Psoas muscle (tissue), 8 donors: Measurements from ENCODE around the gene CHRM4. TPM values are rescaled to one million over a fixed set of nuclear protein-coding genes. Genes with fewer than 3 reads are reported as not detected.

Source experiments
- ATAC-seq, 4 donors: fragments of 200-7000 bp; cut with Tn5 transposase; one replicate each; pipeline ENCODE4 v1.9.1; 2020; ENCODE audit warnings: moderate library complexity in 3 of 4, mild to moderate bottlenecking in 2 of 4
- DNase-seq, 2 donors: peaks; one replicate each; pipeline ENCODE4 v3.0.0-alpha.2; 2020
- H3K27ac ChIP-seq: fragments of 200-600 bp; one replicate; pipeline ENCODE4 v1.8.0; 2022
- H3K27me3 ChIP-seq, 3 donors: fragments of 200-600 bp in 1 of 3; one replicate each; pipeline versions ENCODE4 v1.6.1 to v1.8.0; 2013 to 2022; ENCODE audit warnings: low read length in 2 of 3, mild to moderate bottlenecking in 2 of 3, moderate library complexity in 1 of 3; ENCODE audit not compliant: insufficient read depth in 3 of 3
- H3K36me3 ChIP-seq, 2 donors: fragments of 200-600 bp in 1 of 2; one replicate each; pipeline versions ENCODE4 v1.6.1 to v1.8.0; 2013 to 2022; ENCODE audit warnings: low read depth in 1 of 2, mild to moderate bottlenecking in 1 of 2, moderate library complexity in 1 of 2; ENCODE audit not compliant: insufficient read depth in 1 of 2
- H3K4me1 ChIP-seq: fragments of 200-600 bp; one replicate; pipeline ENCODE4 v1.8.0; 2022
- H3K4me3 ChIP-seq: fragments of 200-600 bp; one replicate; pipeline ENCODE4 v1.8.0; 2022; ENCODE audit warnings: mild to moderate bottlenecking
- H3K9me3 ChIP-seq: fragments of 200-600 bp; one replicate; pipeline ENCODE4 v1.8.0; 2022
- WGBS, 3 donors: extraction: QIAGEN DNeasy Blood & Tissue Kit; methylation state at CpG; one replicate each; pipeline versions ENCODE4 v1.1.6 to v1.1.7; 2013; 5-methylcytosine and 5-hydroxymethylcytosine counted together
- intact Hi-C, 2 donors: fragments of 100-400 bp; cut with DNase I; formaldehyde crosslinking; loops; one replicate each; pipeline versions ENCODE4 v1.11.0 to v1.14.2; 2022
- polyA plus RNA-seq, 3 donors: library from polyadenylated mRNA; stranded (reverse); fragments of 200-250 nt; gene quantifications; one replicate each; pipeline ENCODE4 v1.2.3, GENCODE V29; 2013
- total RNA-seq, 4 donors: library from RNA; stranded (reverse); fragmentation: NEBNext Ultra II Directional in 2 of 4; extraction: Animal tissue kit (Norgen Biotek cat#: 25700) in 2 of 4; gene quantifications; one replicate each; pipeline versions ENCODE4 v1.2.1 to v1.2.4, GENCODE V29; 2021 to 2023
- TF ChIP-seq, protein P1 (sequence below): fragments of 200-600 bp; IDR thresholded peaks from one replicate; pipeline ENCODE4 v1.8.0; 2022; ENCODE audit warnings: antibody characterized with exemption
- donor health status: healthy with polysubstance abuse.
- donor health status: DM: no; HTN: no; CAD: no; lungs with moderate emphysema.
- donor health status: Bipolar disorder and iron deficiency.
- donor health status: healthy.
- donor health status: DM: yes; HTN: yes; CAD: no.
- donor health status: DM: no; HTN: no; CAD: no.
- donor health status: DM: no; HTN: no; CAD: no.
- donor health status: DM: yes; HTN: yes; CAD: no.

Gene CHRM4
- total and polyA plus RNA-seq, 7 donors: not detected

DNA sequence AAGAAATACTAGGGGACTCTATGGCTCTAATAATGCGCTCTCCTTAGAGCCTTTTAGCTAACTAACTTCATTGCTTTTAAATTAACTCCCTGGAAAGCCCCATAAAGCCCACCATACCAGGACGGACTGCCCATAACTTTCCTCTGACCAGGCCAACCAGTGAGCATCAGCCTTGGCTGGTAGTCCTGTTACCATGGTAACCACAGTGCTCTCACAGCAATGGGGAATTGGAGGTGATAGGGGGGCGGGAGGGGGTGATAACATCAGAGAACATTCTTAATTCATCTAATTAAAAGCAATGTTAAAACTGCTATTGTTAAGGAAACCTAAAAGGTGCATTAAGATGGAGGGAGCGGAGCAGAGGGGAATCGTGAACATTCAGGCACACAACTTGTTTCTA lies 27.2 kb upstream of the CHRM4 start:
- H3K9me3 ChIP-seq: no peaks in the 10 kb centered on the region
- DNase-seq: no peak
- TF ChIP-seq, protein P1, sequence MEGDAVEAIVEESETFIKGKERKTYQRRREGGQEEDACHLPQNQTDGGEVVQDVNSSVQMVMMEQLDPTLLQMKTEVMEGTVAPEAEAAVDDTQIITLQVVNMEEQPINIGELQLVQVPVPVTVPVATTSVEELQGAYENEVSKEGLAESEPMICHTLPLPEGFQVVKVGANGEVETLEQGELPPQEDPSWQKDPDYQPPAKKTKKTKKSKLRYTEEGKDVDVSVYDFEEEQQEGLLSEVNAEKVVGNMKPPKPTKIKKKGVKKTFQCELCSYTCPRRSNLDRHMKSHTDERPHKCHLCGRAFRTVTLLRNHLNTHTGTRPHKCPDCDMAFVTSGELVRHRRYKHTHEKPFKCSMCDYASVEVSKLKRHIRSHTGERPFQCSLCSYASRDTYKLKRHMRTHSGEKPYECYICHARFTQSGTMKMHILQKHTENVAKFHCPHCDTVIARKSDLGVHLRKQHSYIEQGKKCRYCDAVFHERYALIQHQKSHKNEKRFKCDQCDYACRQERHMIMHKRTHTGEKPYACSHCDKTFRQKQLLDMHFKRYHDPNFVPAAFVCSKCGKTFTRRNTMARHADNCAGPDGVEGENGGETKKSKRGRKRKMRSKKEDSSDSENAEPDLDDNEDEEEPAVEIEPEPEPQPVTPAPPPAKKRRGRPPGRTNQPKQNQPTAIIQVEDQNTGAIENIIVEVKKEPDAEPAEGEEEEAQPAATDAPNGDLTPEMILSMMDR: no peak
- no peak overlapping the region for H3K4me3 ChIP-seq
- intact Hi-C loops: no loop called here
- H3K27me3 ChIP-seq: no peaks in the 10 kb centered on the region
- ATAC-seq: no peak
- H3K36me3 ChIP-seq: peaks cover 0 to 63% of the 10 kb centered on the region in 2 donors
- no peak overlapping the region for H3K27ac ChIP-seq
- H3K4me1 ChIP-seq: no peaks in the 10 kb centered on the region
- WGBS, 3 donors: 89% methylated on average over 5 of the region's 5 CpGs

DNA sequence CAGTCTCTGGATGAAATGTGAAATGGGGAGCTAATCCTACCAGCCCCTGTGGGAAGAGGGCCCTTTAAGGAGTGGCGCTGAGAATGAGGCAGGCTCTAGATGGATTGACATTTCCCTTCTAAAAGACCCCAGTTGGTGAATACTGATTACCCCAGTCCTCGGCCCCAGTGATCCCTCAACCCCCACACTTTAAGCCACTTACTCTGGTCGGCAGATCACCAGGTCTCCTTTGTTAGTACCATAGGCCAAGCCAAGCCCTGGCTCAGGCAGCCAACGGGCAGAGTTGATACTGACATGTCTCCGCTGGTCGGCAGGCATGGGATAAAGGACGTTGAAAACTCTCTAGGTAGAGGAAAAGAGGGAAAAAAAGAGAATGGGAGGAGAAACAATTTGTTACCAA lies 26.1 kb upstream of the CHRM4 start:
- DNase-seq: no peak
- intact Hi-C loops: no loop called here
- whole genome bisulfite sequencing, 3 donors: 77 to 83% (median 81%) methylated on average over 7 of the region's 7 CpGs
- no peak for ATAC-seq
- Histone ChIP-seq H3K4me3 (no peak overlapping the region), H3K36me3 (peaks cover 0 to 71% of the 10 kb centered on the region in 2 donors), H3K4me1 (no peaks in the 10 kb centered on the region), H3K27ac (no peak overlapping the region), H3K27me3 (no peaks in the 10 kb centered on the region), H3K9me3 (no peaks in the 10 kb centered on the region)
- TF ChIP-seq, protein P1: no peak

DNA sequence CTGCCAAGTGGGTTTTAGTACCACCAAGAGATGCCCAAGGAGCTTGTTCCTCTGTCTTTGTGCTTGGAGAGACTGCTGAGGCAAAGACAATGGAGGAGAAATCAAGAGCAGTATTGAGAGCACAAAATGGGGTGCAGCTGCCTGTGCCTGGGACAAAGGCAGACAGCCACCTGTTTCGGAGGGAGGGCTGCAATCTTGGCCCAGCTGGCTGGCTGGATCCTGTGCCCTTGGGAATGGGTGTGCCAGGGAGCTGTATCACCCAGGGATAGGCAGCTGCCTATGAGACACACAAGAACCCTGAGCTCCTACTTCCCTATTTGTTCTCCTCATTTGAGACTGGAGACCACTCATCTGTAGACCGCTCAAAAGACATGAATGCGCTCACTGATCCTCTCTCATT lies 23.3 kb upstream of the CHRM4 start:
- intact Hi-C loops: no loop called here

DNA sequence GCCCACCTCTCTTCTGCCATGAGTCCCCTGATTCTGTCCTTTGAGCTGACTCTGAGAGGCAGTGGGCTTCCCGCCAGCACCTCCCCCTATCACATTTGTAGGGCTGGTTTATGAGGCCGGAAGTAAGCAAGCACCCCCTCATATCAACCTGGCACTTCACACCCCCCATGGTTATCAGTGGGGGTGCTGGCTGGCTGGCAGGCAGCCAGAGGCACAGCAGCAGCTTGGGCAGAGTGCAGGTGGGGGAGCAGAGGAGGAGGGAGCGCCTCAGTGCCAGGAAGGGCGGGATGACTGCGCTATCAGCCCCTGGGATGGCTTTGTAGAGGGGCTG lies 22.9 kb upstream of the CHRM4 start:
- Histone ChIP-seq H3K9me3 (no peaks in the 10 kb centered on the region), H3K27ac (no peak overlapping the region), H3K27me3 (no peaks in the 10 kb centered on the region), H3K4me3 (no peak overlapping the region), H3K36me3 (peaks cover 0 to 79% of the 10 kb centered on the region in 2 donors), H3K4me1 (no peaks in the 10 kb centered on the region)
- TF ChIP-seq, protein P1: no peak
- intact Hi-C loops: no loop called here
- ATAC-seq (no peak), DNase-seq (no peak)
- WGBS, 3 donors: 92 to 98% (median 93%) methylated on average over 5 of the region's 5 CpGs

More for the DNA sequence above, 23.3 kb upstream of the CHRM4 start:
- H3K27me3 ChIP-seq: no peaks in the 10 kb centered on the region
- TF ChIP-seq, protein P1: no peak
- ATAC-seq (no peak), DNase-seq (no peak)
- H3K9me3 ChIP-seq: no peaks in the 10 kb centered on the region
- H3K4me1 ChIP-seq: no peaks in the 10 kb centered on the region
- peaks cover 0 to 74% of the 10 kb centered on the region in 2 donors for H3K36me3 ChIP-seq
- H3K27ac ChIP-seq: no peak overlapping the region
- 48 to 50% (median 48%) methylated on average over 3 of the region's 3 CpGs for WGBS, 3 donors
- H3K4me3 ChIP-seq: no peak overlapping the region

DNA sequence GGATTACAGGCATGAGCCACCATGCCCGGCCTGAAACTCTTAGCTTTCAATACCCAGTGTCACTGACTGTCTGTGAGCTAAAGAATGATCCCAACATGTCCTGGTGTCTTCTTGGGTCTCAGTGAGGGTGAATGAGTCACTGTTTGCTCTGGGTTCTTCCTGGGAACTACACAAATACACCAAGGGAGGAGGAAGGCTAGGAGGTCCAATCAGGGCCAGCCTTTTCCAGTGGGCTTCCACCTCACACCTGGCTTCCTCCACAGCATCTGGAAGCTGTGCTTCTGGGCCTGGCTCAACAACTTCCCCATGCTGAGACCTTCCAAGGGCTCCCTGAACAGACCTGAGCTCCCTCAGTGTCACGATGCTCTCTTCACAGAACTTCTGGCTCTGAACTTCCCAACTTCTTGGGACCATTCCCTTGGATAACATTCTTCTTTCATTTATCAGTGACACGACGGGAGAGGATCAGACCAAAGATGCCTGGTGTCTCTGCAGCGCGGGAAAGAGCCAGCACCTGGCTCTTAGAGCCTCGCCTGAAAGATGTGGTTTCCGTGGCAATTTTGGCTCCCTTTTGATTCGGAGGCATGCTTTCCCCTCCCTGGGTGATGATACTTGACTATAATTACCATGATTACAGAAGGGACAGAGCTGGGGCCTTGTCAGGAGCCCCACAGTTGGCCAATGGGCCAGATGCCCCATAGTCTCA lies 22.3 kb upstream of the CHRM4 start:
- no peaks in the 10 kb centered on the region for H3K9me3 ChIP-seq
- ATAC-seq (no peak), DNase-seq (no peak)
- no peaks in the 10 kb centered on the region for H3K27me3 ChIP-seq
- intact Hi-C loops: no loop called here
- TF ChIP-seq, protein P1: no peak
- H3K36me3 ChIP-seq: peaks cover 0 to 84% of the 10 kb centered on the region in 2 donors
- H3K4me1 ChIP-seq: no peaks in the 10 kb centered on the region
- 91 to 94% (median 93%) methylated on average over 9 of the region's 9 CpGs for WGBS, 3 donors
- H3K27ac ChIP-seq: no peak overlapping the region
- no peak overlapping the region for H3K4me3 ChIP-seq
